Measurements from ENCODE around the gene PATJ.

Gene PATJ

GRCh38 chr1:61983236-61983635, 241.0 kb downstream of the PATJ start:
- DNase-seq (ENCODE audit: low spot score), result no peak

- DNase-seq (ENCODE audit: low spot score), result no peak
These were observed 250.0 kb downstream of the PATJ start for GRCh38 chr1:61992257-61992656.

- no peak for DNase-seq (ENCODE audit: low spot score)
These were observed 251.2 kb downstream of the PATJ start for GRCh38 chr1:61993331-61993961.

- DNase-seq (ENCODE audit: low spot score), result no peak
These were observed 253.4 kb downstream of the PATJ start for GRCh38 chr1:61995641-61996040.

- DNase-seq (ENCODE audit: low spot score), result no peak
These were observed 254.8 kb downstream of the PATJ start for GRCh38 chr1:61997123-61997522.

GRCh38 chr1:62003777-62004176, 261.5 kb downstream of the PATJ start:
- no peak for DNase-seq (ENCODE audit: low spot score)

- no peak for DNase-seq (ENCODE audit: low spot score)
These were observed 264.4 kb downstream of the PATJ start for GRCh38 chr1:62006690-62007089.

- DNase-seq (ENCODE audit: low spot score), result no peak
These were observed 268.7 kb downstream of the PATJ start for GRCh38 chr1:62011006-62011405.

- DNase-seq (ENCODE audit: low spot score), result no peak
These were observed 269.8 kb downstream of the PATJ start for GRCh38 chr1:62012095-62012494.

GRCh38 chr1:62012836-62013235, 270.6 kb downstream of the PATJ start:
- DNase-seq (ENCODE audit: low spot score), result no peak

- no peak for DNase-seq (ENCODE audit: low spot score)
These were observed 271.0 kb downstream of the PATJ start for GRCh38 chr1:62013264-62013663.

GRCh38 chr1:62022382-62022983, 280.2 kb downstream of the PATJ start:
- no peak for DNase-seq (ENCODE audit: low spot score)

- DNase-seq (ENCODE audit: low spot score), result no peak
These were observed 282.4 kb downstream of the PATJ start for GRCh38 chr1:62024690-62025089.

GRCh38 chr1:62025154-62025553, 282.9 kb downstream of the PATJ start:
- DNase-seq (ENCODE audit: low spot score), result no peak

GRCh38 chr1:62025892-62026291, 283.6 kb downstream of the PATJ start:
- no peak for DNase-seq (ENCODE audit: low spot score)

- DNase-seq (ENCODE audit: low spot score), result no peak
These were observed 287.4 kb downstream of the PATJ start for GRCh38 chr1:62029704-62030103.

GRCh38 chr1:62034790-62035189, 292.5 kb downstream of the PATJ start:
- no peak for DNase-seq (ENCODE audit: low spot score)

- no peak for DNase-seq (ENCODE audit: low spot score)
These were observed 295.0 kb downstream of the PATJ start for GRCh38 chr1:62037274-62037673.

GRCh38 chr1:62038594-62039284, 296.5 kb downstream of the PATJ start:
- no peak for DNase-seq (ENCODE audit: low spot score)

- no peak for DNase-seq (ENCODE audit: low spot score)
These were observed 298.2 kb downstream of the PATJ start for GRCh38 chr1:62040450-62040849.

GRCh38 chr1:62040973-62041372, 298.7 kb downstream of the PATJ start:
- DNase-seq (ENCODE audit: low spot score), result no peak

- DNase-seq (ENCODE audit: low spot score), result no peak
These were observed 300.9 kb downstream of the PATJ start for GRCh38 chr1:62043154-62043553.

GRCh38 chr1:62045574-62045973, 303.3 kb downstream of the PATJ start:
- no peak for DNase-seq (ENCODE audit: low spot score)

- DNase-seq (ENCODE audit: low spot score), result no peak
These were observed 304.6 kb downstream of the PATJ start for GRCh38 chr1:62046927-62047326.

Data from GM03348 (cell line).